H9 (cell line): Measurements from ENCODE around the gene NUDT2. TPM values are rescaled to one million over a fixed set of nuclear protein-coding genes. Genes with fewer than 3 reads are reported as not detected.

Source experiments
- DNase-seq: peaks from one replicate; pipeline ENCODE4 v3.0.0-alpha.2; 2017
- H2AFZ ChIP-seq: one replicate; pipeline ENCODE4 v1.6.1; 2013; ENCODE audit warnings: mild to moderate bottlenecking, low read length, control low read depth, moderate library complexity
- H2AK5ac ChIP-seq: 2 replicates; pipeline ENCODE4 v1.6.1; 2013; ENCODE audit warnings: low read length, control low read depth, mixed read lengths; ENCODE audit not compliant: insufficient read length
- H2BK120ac ChIP-seq: one replicate; pipeline ENCODE4 v1.6.1; 2013; ENCODE audit warnings: low read depth, mild to moderate bottlenecking, low read length, control low read depth, inconsistent platforms; ENCODE audit not compliant: poor library complexity, severe bottlenecking
- H2BK12ac ChIP-seq: 2 replicates; pipeline ENCODE4 v1.6.1; 2013; ENCODE audit warnings: low read length, control low read depth, mixed read lengths, low read depth; ENCODE audit not compliant: insufficient read length
- H2BK15ac ChIP-seq: 2 replicates; pipeline ENCODE4 v1.6.1; 2013; ENCODE audit warnings: low read depth, low read length, control low read depth
- H2BK20ac ChIP-seq: one replicate; pipeline ENCODE4 v1.6.1; 2013; ENCODE audit warnings: low read depth, mild to moderate bottlenecking, low read length, control low read depth, inconsistent platforms; ENCODE audit not compliant: poor library complexity, severe bottlenecking
- H2BK5ac ChIP-seq: 2 replicates; pipeline ENCODE4 v1.6.1; 2013; ENCODE audit warnings: low read length, control low read depth, mixed read lengths; ENCODE audit not compliant: insufficient read length
- H3K14ac ChIP-seq: 2 replicates; pipeline ENCODE4 v1.6.1; 2013; ENCODE audit warnings: low read length, control low read depth; ENCODE audit not compliant: insufficient read depth
- H3K18ac ChIP-seq: 2 replicates; pipeline ENCODE4 v1.6.1; 2013; ENCODE audit warnings: low read depth, mild to moderate bottlenecking, mixed read lengths, low read length, control low read depth; ENCODE audit not compliant: insufficient read length
- H3K23ac ChIP-seq: 2 replicates; pipeline ENCODE4 v1.6.1; 2013; ENCODE audit warnings: low read length, control low read depth, mixed read lengths, low read depth; ENCODE audit not compliant: insufficient read length
- H3K23me2 ChIP-seq: 2 replicates; pipeline ENCODE4 v1.6.1; 2013; ENCODE audit warnings: low read depth, mild to moderate bottlenecking, mixed read lengths, low read length, control low read depth; ENCODE audit not compliant: insufficient read length, poor library complexity, severe bottlenecking
- H3K27ac ChIP-seq: 2 replicates; pipeline ENCODE4 v1.5.1; 2013; ENCODE audit warnings: low read length, control low read depth, mixed read lengths, low read depth; ENCODE audit not compliant: insufficient read length
- H3K27me3 ChIP-seq: 2 replicates; pipeline ENCODE4 v1.6.1; 2013; ENCODE audit warnings: low read length, control low read depth, inconsistent platforms; ENCODE audit not compliant: insufficient read depth
- H3K4ac ChIP-seq: 2 replicates; pipeline ENCODE4 v1.6.1; 2013; ENCODE audit warnings: low read depth, mild to moderate bottlenecking, control low read depth, inconsistent platforms, low read length, moderate library complexity
- H3K4me1 ChIP-seq: 2 replicates; pipeline ENCODE4 v1.6.1; 2013; ENCODE audit warnings: low read length, control low read depth, inconsistent platforms; ENCODE audit not compliant: insufficient read depth
- H3K4me2 ChIP-seq: 2 replicates; pipeline ENCODE4 v1.6.1; 2013; ENCODE audit warnings: low read length, control low read depth, mixed read lengths; ENCODE audit not compliant: insufficient read length, insufficient read depth
- H3K56ac ChIP-seq: 2 replicates; pipeline ENCODE4 v1.6.1; 2013; ENCODE audit warnings: low read depth, mild to moderate bottlenecking, mixed read lengths, low read length, control low read depth; ENCODE audit not compliant: insufficient read length
- H3K79me1 ChIP-seq: 2 replicates; pipeline ENCODE4 v1.6.1; 2013; ENCODE audit warnings: low read depth, mild to moderate bottlenecking, moderate library complexity, low read length, control low read depth, inconsistent platforms; ENCODE audit not compliant: insufficient read depth, poor library complexity, severe bottlenecking
- H3K79me2 ChIP-seq: 2 replicates; pipeline ENCODE4 v1.6.1; 2013; ENCODE audit warnings: low read length, control low read depth, inconsistent platforms; ENCODE audit not compliant: insufficient read depth
- H3K9ac ChIP-seq: 2 replicates; pipeline ENCODE4 v1.6.1; 2013; ENCODE audit warnings: low read length, control low read depth, mixed read lengths; ENCODE audit not compliant: insufficient read length; ENCODE audit errors: extremely low read depth
- H3K9me3 ChIP-seq: one replicate; pipeline ENCODE4 v1.6.1; 2013; ENCODE audit warnings: low read depth, low read length, inconsistent platforms; ENCODE audit not compliant: control insufficient read depth
- H3T11ph ChIP-seq: one replicate; pipeline ENCODE4 v1.6.1; 2013; ENCODE audit warnings: mild to moderate bottlenecking, low read length, control low read depth, inconsistent platforms
- H4K20me1 ChIP-seq: one replicate; pipeline ENCODE4 v1.6.1; 2013; ENCODE audit not compliant: control insufficient read depth, insufficient read length, insufficient read depth
- H4K5ac ChIP-seq: 2 replicates; pipeline ENCODE4 v1.6.1; 2013; ENCODE audit warnings: low read depth, mild to moderate bottlenecking, mixed read lengths, low read length, control low read depth; ENCODE audit not compliant: insufficient read length
- H4K8ac ChIP-seq: replicated peaks from 2 replicates; pipeline ENCODE4 v1.6.1; 2013; ENCODE audit warnings: low read length, control low read depth, mixed read lengths, low read depth; ENCODE audit not compliant: insufficient read length
- H4K91ac ChIP-seq: 2 replicates; pipeline ENCODE4 v1.6.1; 2013; ENCODE audit warnings: low read depth, mild to moderate bottlenecking, moderate library complexity, mixed read lengths, low read length, control low read depth; ENCODE audit not compliant: insufficient read length
- H3K27ac Mint-ChIP-seq, 3 experiments: 2 replicates in 2 of 3; 3 replicates in 1 of 3; pipeline ENCODE4 v1.8.0; 2020 to 2021; ENCODE audit warnings: mixed read lengths in 3 of 3, mild to moderate bottlenecking in 1 of 3, moderate library complexity in 1 of 3
- H3K27me3 Mint-ChIP-seq: 2 replicates; pipeline ENCODE4 v1.8.0; 2021; ENCODE audit warnings: low read depth, mild to moderate bottlenecking, moderate library complexity, mixed read lengths
- H3K36me3 Mint-ChIP-seq, 3 experiments: 2 replicates in 2 of 3; 3 replicates in 1 of 3; pipeline ENCODE4 v1.8.0; 2020 to 2021; ENCODE audit warnings: low read depth in 3 of 3, mixed read lengths in 3 of 3; ENCODE audit not compliant: insufficient read depth in 1 of 3
- H3K4me1 Mint-ChIP-seq, 2 experiments: 2 replicates each; pipeline ENCODE4 v1.8.0; 2020; ENCODE audit warnings: mixed read lengths in 2 of 2
- H3K4me3 Mint-ChIP-seq, 2 experiments: 2 replicates in 1 of 2; 3 replicates in 1 of 2; pipeline ENCODE4 v1.8.0; 2020 to 2021; ENCODE audit warnings: mild to moderate bottlenecking in 2 of 2, mixed read lengths in 2 of 2, moderate library complexity in 1 of 2
- H3K9me3 Mint-ChIP-seq, 2 experiments: 2 replicates in 1 of 2; 3 replicates in 1 of 2; pipeline ENCODE4 v1.8.0; 2020; ENCODE audit warnings: mild to moderate bottlenecking in 2 of 2, mixed read lengths in 2 of 2, moderate library complexity in 1 of 2
- WGBS: extraction: QIAGEN DNeasy Blood & Tissue Kit; methylation state at CpG from one replicate; pipeline ENCODE4 v1.1.7; 2013; ENCODE audit warnings: missing lambda C conversion rate, low lambda C conversion rate, mixed read lengths; ENCODE audit not compliant: insufficient read length; ENCODE audit errors: extremely low coverage; 5-methylcytosine and 5-hydroxymethylcytosine counted together
- total RNA-seq: library from RNA; stranded (reverse); gene quantifications from 2 replicates; pipeline ENCODE4 v1.2.1, GENCODE V29; 2021
- TF ChIP-seq, protein P1 (sequence below): fragments of 200-600 bp; sonication (generic); conservative IDR thresholded peaks from 3 replicates; pipeline ENCODE4 v1.8.0; 2021; ENCODE audit warnings: antibody characterized with exemption, mild to moderate bottlenecking

Gene NUDT2
- total RNA-seq, 1 experiment from 2014 or later, result 14.1 TPM

DNA sequence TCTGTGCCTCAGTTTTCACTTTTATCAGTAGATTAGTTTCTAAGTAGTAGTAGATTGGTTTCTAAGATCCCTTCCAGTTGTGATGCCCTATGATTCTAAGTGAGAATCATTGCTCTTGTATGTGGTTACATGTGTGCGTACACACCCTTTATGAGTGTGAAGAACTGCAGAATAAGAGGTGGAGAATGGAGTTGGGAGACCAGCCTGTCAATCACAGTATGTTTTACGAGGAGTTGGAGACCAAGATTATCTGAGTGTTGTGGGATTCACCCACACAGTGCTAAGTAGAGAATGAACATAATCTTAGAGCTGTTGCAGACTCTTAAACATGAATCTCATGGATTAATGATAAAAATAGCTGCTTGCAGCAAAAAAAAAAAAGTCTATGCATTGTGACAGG is 37.9 kb upstream of the NUDT2 start:
- no peak overlapping the region for H3K4me3 Mint-ChIP-seq
- Histone ChIP-seq H3K4me1 (no peaks in the 10 kb centered on the region), H3K4ac (no peak overlapping the region), H4K5ac (no peak overlapping the region), H3K9me3 (no peaks in the 10 kb centered on the region), H3K27ac (no peak overlapping the region), H2BK12ac (no peak overlapping the region), H3K23me2 (no peaks in the 10 kb centered on the region), H2BK15ac (no peak overlapping the region), H4K20me1 (no peaks in the 10 kb centered on the region), H2AK5ac (no peak overlapping the region), H3K23ac (no peak overlapping the region), H2AFZ (no peak overlapping the region), H3K14ac (no peak overlapping the region), H3K9ac (no peak overlapping the region), H3T11ph (no peak overlapping the region), H4K8ac (no peak overlapping the region), H2BK5ac (no peak overlapping the region), H3K4me2 (no peak overlapping the region), H4K91ac (no peak overlapping the region), H3K79me2 (no peaks in the 10 kb centered on the region), H2BK20ac (no peak overlapping the region), H3K27me3 (no peaks in the 10 kb centered on the region), H3K18ac (no peak overlapping the region), H3K56ac (no peak overlapping the region), H2BK120ac (no peak overlapping the region), H3K79me1 (no peaks in the 10 kb centered on the region)
- DNase-seq, result no peak
- no peaks in the 10 kb centered on the region for H3K9me3 Mint-ChIP-seq
- peaks cover under 1 to 2% (median 1%) of the 10 kb centered on the region in 3 experiments; a peak in 3 of 7 replicates for H3K36me3 Mint-ChIP-seq
- no peaks in the 10 kb centered on the region for H3K4me1 Mint-ChIP-seq
- no peaks in the 10 kb centered on the region for H3K27me3 Mint-ChIP-seq
- TF ChIP-seq, protein P1, sequence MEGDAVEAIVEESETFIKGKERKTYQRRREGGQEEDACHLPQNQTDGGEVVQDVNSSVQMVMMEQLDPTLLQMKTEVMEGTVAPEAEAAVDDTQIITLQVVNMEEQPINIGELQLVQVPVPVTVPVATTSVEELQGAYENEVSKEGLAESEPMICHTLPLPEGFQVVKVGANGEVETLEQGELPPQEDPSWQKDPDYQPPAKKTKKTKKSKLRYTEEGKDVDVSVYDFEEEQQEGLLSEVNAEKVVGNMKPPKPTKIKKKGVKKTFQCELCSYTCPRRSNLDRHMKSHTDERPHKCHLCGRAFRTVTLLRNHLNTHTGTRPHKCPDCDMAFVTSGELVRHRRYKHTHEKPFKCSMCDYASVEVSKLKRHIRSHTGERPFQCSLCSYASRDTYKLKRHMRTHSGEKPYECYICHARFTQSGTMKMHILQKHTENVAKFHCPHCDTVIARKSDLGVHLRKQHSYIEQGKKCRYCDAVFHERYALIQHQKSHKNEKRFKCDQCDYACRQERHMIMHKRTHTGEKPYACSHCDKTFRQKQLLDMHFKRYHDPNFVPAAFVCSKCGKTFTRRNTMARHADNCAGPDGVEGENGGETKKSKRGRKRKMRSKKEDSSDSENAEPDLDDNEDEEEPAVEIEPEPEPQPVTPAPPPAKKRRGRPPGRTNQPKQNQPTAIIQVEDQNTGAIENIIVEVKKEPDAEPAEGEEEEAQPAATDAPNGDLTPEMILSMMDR, result no peak
- no CpG with 5 or more reads among the region's 2 CpGs for WGBS
- H3K27ac Mint-ChIP-seq, result no peak overlapping the region
